HL-60/S4 (cell line): ENCODE data around the gene NPNT.
"Not testable (repeated sequence)": the region's sequence is repeated elsewhere in the genome, so short reads cannot be mapped to it uniquely, and the experiment has no call there.

Experiments
- in situ Hi-C: fragments of 300-500 bp; cut with MboI; formaldehyde crosslinking; loops from 2 replicates; pipeline ENCODE4 v1.14.3; 2022; ENCODE audit warnings: low sequenced_read_pairs

Gene NPNT, protein sequence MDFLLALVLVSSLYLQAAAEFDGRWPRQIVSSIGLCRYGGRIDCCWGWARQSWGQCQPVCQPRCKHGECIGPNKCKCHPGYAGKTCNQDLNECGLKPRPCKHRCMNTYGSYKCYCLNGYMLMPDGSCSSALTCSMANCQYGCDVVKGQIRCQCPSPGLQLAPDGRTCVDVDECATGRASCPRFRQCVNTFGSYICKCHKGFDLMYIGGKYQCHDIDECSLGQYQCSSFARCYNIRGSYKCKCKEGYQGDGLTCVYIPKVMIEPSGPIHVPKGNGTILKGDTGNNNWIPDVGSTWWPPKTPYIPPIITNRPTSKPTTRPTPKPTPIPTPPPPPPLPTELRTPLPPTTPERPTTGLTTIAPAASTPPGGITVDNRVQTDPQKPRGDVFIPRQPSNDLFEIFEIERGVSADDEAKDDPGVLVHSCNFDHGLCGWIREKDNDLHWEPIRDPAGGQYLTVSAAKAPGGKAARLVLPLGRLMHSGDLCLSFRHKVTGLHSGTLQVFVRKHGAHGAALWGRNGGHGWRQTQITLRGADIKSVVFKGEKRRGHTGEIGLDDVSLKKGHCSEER

DNA sequence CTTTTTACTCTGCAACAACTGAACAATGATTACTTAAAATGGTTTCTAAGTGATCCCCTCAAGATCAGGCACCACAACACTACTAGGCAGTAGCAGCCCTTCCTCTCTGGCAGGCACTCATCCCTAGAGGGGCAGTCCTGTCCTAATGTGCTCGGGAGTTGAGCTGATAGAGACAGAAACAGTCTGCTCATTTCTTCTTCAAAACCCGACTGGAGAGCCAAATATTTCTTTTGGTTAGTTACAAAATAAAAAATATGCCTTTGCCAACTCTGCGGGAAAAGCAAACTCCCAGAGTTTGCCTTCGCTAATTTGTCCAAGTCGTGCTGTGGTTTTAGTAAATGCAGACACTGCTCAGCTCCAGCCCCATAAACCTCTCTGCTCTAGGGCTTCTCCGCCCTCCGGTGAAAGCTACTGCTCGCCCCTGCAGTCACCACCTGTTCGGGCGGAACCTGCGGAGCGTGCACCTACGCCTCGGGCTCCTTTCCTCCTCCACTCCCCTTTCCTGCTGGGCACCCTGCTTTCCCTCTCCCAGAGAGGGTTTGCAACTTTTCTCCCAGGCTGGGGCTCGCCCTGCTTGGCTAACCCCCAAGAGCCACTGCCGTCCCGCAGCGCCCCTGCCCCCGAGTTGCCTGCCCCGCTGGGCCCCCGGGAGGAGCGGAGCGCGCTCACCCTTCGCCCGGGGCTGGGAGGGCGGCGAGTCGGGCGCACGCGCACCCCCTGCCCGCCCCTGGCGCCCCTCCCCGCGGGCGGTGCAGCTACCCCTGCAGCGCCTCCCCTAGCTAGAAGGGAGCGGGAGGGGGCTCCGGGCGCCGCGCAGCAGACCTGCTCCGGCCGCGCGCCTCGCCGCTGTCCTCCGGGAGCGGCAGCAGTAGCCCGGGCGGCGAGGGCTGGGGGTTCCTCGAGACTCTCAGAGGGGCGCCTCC is at the start of gene NPNT:
NPNT (plus strand) TSS at position 812 of the 923 bp plus-strand sequence. CDS start 182 bp downstream, outside the sequence.
- in situ Hi-C loops = no loop called here

DNA sequence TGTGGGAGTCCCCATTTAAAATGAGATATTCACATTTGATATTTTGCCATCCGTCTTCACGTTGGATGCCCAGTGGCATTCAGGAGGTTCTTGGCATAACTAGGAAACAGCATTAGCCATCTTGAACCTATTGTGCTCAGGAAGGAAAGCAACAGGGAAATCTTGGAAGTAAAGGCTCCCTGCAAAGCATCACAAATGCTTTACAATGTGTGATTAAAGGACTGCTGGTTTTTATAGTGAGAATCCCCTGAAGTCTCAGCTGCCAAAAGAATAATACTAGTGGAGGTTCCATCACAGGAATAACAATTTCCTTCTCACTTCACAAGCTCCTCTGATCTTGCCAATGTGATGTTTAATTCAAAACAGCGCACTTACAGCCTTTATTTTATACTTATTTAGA is 49.7 kb upstream of the NPNT start:
- in situ Hi-C loops = no loop called here

DNA sequence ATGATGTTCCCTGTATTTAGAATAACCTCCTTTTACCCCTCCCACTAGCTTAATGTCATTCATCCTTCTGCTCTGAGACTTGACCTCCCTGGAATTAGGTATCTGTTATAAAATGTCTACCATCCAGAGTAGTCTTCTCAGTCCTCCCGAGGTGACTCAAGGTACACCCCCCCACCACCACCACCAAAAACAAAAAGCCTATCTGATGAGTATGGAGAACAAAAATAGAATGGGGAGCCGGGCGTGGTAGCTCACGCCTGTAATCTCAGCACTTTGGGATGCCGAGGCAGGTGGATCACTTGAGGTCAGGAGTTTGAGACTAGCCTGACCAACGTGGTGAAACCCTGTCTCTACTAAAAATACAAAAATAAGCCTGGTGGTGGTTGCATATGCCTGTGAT is 46.9 kb upstream of the NPNT start:
- in situ Hi-C loops = not testable (repeated sequence)

DNA sequence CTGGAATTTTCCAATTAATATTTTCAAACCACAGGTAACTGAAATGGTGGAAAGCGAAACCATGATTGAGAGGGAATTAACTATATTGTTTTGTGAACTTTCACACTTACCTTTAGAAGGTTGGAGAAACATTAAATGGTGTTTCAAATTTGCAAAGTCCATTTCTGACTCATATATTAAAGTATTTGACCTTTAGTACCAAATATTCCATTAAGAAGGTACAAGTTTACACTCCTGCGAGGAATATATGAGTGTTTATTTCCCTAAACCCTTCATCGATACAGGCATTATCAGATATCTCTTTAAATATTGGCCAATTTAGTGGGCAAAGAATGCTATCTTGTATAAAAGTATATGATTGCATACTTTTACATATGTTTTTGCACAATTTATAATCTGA is 44.1 kb upstream of the NPNT start:
- in situ Hi-C loops = no loop called here

DNA sequence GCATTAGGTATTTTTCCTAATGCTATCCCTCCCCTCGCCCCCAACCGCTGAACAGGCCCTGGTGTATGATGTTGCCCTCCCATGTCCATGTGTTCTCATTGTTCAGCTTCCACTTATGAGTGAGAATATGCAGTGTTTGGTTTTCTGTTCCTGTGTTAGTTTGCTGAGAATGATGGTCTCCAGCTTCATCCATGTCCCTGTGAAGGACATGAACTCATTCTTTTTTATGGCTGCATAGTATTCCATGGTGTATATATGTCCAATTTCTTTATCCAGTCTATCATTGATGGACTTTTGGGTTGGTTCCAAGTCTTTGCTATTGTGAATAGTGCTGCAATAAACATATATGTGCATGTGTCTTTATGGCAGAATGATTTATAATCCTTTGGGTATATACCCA is 43.0 kb upstream of the NPNT start:
- in situ Hi-C loops = not testable (repeated sequence)

DNA sequence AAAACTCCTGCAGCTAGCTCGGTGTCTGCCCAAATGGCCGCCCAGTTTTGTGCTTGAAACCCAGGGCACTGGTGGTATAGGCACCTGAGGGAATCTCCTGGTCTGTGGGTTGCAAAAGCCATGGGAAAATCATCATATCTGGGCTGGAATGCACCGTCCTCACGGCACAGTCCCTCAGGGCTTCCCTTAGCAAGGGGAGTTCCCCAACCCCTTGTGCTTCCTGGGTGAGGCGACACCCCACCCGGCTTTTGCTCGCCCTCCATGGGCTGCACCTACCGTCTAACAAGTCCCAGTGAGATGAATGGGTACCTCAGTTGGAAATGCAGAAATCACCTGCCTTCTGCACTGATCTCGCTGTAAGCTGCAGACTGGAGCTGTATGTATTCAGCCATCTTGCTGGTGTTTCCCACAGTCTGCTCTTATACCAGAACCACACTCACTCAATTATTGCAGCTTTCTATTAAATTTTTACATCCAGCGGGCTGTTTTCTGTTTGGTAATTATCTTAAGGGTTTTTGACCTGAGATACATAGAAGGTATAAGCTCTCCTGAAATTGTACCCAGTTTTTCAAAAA is 36.7 kb upstream of the NPNT start:
- in situ Hi-C loops = no loop called here

DNA sequence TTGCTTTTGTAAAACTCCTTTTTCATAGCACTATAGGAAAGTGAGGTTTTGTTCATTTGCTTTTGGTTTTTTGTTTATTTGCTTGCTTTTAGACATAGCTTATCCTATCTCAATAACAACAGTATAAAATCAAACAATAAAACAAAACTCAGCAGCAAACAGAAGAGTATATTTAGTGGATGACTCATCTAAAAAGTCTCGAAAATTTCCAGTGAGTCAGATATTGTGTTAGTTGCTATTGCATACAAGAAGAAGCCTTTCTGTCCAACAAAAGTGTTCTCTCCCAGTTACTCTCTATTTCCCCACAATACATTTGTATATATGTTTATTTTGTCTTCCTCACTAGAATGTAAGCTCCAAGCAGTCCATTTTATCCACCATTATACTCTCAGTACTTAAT is 36.0 kb upstream of the NPNT start:
- in situ Hi-C loops = no loop called here

DNA sequence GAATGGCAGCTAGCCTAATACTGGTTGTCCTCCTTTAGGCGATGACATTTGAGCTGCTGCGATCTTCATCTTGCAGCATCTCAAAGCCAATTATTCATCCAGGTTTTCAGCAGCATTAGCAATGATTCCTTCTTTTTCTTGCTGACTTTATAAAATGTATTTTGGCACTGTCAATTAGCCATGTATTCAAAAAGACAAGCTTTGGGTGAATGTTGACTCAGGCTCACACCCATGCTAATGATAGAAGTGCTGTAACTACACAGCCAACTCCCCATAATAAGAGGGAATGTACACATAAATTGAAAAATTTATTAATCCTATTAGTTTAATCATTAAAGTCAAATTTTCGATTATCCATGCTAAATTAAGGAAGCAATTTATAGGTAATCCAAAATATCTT is 24.3 kb upstream of the NPNT start:
- in situ Hi-C loops = no loop called here

DNA sequence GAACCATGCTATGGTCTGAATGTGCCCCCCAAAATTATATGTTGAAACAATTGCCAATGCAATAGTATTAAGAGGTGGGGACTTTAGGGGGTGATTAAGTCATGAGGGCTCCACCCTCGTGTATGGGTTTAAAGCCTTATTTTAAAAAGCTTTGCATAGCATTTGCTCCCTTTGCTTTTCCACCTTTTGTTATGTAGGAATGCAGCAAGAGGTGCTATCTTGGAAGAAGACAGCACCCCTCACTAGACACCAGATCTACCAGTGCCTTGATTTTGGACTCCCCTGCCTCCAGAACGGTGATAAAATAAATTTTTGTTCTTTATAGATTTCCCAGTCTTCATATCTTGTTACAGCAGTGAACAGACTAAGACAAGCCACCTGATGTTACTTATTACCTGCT is 23.3 kb upstream of the NPNT start:
- in situ Hi-C loops = no loop called here

DNA sequence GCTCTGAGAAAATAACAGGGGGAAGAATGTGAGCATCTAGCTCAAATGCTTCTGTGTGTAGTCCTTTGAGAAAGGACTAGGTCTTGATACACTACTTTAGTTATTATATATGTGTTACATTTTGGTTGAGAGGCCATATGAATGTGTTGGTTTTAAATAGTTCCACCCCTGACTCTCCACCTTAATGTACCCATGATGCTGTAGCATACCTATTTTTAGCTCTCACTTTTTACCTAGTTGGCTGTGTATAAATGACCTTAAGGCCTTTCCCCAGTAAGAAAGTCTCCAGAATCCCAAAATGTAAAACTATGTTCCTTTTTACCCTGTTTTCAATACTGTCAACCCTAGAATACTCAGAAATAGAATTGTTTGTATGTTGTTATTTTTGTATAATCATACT is 20.0 kb upstream of the NPNT start:
- in situ Hi-C loops = no loop called here

DNA sequence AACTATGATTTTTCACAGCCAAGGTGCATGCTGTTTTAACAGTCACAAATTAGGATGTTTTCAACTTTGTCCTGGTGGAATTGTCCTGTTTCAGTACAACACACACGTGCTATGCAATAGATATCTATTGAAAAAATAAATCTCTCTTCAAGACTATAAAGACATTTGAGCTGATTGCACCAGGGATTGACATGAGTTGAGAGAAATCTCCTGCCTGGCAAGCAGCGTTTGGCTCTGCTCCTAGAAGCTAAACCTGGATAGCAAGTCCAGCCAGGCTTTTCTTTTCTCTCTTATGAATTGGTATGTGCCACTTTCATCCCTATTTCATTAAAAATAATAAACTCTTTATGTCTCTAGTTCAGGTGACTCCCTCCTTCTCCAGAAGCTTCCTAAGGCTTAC is 16.6 kb upstream of the NPNT start:
- in situ Hi-C loops = no loop called here

DNA sequence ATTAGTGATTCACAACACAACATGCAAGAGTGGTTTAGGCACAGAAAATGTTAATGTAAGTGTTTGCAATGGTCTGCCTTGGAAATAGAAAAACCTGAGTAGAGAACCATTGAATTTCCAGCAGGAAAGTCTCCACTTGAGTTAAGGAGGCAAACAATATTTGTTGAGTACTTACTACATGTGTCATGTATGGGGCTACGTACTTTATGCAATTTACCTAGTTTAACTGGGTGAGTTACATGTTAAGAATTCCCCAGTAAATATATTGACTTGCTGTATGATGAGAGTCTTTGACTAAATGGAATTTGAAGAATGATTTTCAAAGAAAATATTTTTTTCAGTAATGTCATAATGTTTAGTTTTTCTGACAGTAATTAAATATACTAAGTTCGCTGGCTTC is 7.8 kb upstream of the NPNT start:
- in situ Hi-C loops = no loop called here

DNA sequence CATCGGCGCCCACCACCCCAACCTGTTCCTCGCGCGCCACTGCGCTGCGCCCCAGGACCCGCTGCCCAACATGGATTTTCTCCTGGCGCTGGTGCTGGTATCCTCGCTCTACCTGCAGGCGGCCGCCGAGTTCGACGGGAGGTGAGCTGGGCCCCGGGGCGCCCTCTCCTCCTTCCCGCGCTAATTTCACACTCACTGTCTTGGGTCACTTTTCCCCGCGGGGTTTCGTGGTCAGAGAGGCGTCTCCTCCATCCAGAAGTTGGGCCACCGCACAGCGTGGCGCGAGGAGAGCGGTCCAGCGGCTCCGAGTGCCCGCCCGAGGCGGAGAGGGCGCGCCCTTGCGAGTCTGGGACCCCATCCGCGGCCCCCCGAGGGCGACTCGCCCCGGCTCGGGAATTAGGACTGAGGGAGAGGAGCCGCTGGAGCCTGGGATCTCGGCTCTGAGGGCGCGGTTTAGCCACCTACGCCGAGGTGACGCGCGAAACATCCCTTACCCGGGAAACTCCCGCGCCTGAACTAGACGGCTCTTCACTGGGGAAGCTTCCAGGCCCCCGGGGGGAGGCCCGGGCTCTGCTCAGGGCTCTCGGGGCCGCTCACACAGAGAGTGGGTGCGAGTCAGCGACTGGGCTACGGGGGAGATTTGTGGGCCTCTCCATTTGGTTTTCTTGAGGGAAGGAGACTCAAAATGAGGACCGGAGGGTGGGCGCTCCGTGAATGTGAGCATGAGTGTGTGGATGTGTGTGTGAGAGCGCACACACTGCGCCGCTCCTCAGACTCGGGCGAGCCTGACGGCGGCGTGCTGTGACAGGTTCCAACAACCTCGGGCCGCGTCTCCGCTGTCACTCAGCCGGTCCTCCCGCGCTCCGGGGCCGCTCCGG is 551 bp downstream of the NPNT start:
- in situ Hi-C loops = no loop called here

DNA sequence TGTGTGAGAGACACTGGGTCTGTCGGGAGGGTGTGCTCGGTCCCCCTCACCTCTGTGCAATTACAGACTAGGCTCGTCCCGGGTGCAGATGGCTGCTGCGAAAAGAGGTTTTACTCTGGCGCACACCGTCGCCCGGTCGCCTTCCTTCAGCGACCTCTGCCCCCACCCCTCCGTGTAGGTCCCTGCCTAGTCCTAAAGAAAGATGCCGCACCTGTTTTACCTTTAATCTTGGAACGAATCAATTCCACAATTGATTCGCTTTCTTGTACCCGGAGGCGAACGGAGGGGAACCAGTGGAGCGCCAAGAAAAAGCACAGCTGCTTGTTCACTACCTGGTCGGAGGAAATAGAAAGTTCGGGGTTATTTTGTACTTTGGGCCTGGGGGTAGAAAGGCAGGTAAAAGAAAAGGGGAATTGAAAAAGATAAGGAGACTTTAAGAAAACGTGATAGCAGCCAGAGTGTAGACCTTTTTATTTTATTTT is 1.2 kb downstream of the NPNT start:
- in situ Hi-C loops = no loop called here

DNA sequence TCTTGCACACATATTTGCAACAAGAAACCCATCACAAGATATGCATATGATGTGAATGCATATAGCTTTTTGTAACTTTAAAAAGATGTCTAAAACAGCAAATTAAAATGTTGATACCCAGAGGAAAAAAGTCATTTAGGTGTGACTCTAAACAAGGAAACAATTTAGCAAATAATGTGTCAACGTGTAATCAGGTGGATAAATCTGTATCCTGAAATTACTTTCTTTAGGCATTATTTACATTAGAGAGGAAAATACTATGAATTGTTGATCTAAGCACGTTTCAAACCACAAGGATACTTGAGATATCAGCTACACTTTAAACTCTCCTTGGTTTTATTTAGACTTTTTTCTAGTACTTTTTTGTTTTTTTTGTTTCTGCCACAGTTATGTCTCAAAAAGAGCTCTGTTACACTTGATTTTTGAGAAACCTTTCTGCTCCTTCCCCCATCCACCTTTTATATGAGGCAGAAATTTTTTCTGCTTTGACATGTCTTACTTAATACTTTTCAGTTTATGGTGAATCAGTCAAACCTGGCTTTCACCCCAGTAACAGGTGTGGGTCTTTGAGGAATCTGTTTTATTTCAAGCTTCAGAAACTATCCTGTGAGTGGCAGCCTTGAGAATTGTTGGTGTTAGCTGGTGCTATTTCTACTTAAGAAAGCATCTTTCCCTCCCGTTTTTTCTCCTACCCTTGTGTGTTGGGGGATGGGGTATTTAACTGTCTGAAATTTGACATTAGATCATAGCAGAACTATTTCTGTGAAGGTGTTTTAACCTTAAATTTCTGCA is 1.9 kb downstream of the NPNT start:
- in situ Hi-C loops = no loop called here

DNA sequence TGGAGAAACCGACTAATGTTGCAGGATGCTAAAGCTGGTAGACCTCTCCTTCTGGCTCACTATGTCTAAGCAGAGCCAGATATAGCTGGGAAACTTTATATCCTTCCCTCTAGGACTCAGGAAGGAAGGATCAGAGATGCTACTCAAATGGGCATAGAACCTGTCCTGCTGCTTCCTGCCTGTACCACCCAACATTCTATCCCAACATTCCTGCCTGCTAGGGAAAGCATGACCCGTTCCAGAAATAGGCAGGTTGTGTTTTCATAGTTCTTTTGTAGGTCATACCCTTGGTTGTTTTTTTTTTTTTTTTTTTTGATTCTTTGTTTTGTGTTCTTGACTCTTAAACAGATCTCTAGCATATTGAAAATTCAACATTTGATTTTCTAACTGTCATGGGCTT is 5.3 kb downstream of the NPNT start:
- in situ Hi-C loops = no loop called here

DNA sequence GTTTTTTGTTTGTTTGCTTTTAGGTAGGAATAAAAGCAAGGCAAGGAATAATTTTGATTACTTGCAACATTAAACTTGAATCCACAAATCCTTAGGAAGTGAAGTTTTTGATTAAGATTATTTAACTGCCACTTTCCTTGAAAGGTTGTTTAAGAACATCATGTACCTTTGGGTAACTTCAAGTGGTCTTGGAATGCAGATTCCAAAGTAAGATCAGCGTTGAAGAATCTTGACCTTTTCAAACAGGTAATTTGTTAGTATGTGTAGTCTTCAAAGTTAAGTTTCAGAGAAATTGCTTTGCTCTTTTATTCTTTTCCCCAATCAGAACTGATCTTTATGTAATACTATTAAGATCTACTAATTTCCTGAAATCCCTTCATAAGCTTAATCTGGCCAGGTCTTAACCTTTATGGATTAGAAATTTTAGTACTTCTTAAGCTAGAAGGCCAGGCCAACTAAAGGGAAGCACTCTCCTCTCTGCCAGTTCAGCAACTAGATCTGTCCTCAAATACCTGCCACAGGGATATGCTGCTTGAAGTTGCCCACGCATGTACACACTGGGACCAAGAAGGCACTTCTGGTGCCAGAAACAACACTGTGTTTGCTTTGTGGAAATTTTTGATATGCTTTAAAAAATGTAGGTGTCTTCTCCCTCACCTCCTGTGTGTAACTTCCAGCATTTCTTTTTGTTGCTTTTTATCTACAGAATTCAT is 7.4 kb downstream of the NPNT start:
- in situ Hi-C loops = no loop called here

DNA sequence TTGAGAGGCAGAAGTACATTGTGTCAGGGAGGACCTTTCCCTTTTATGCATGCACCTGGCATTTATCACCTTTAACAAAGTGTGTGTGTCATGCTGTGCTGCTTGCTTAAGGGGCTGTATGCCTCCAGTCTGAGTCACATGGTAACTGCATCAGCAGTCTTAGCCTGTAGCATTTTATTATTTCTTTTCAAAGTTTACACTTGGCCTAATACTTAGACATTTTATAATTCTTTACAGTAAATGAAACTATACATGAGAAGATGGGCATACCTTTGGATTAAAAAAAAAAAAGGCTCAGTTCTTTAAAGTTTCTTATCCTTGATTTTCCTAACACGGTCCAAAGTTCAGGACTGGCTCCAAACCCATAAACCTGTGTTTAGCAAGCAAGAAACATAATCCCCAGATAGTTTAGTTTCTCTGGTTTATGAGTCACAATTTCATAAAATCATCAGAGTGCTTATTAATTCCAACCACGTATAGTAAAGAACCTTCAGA is 14.6 kb downstream of the NPNT start:
- in situ Hi-C loops = no loop called here

DNA sequence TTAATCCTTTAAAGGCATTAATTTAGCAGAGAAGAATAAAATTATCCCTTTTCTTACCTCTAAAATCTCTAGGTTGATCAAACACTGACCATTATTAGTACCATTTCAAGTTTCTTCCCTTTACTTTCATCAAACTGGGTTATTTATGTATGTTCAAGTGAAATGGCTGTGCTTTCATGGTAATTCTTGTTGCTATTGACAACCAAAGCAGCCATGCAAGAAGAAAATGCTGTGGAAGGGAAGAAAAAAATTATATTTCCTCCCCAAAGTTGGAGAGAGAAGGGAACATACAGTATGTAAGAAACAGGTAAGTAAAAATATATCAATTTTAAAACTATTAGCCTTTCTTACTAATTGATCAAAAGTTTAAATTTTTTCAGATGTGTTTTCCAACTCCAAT is 16.2 kb downstream of the NPNT start:
- in situ Hi-C loops = no loop called here
